Neuronal stem cell (in vitro differentiated cells): ENCODE data around the gene SEC61B.

Experiments
- DNase-seq: peaks from one replicate; pipeline ENCODE4 v3.0.0-alpha.2; 2013; ENCODE audit warnings: low spot score
- H2AFZ ChIP-seq: one replicate; pipeline ENCODE4 v1.6.1; 2013; ENCODE audit warnings: mild to moderate bottlenecking, low read length, inconsistent platforms
- H2AK5ac ChIP-seq: 2 replicates; pipeline ENCODE4 v1.6.1; 2013; ENCODE audit warnings: low read depth, mild to moderate bottlenecking, inconsistent platforms, low read length, moderate library complexity, mixed read lengths
- H2BK120ac ChIP-seq: 2 replicates; pipeline ENCODE4 v1.6.1; 2013; ENCODE audit warnings: low read depth, mild to moderate bottlenecking, inconsistent platforms, low read length, moderate library complexity, mixed read lengths
- H2BK12ac ChIP-seq: one replicate; pipeline ENCODE4 v1.6.1; 2013; ENCODE audit warnings: low read length, inconsistent platforms
- H2BK15ac ChIP-seq: 2 replicates; pipeline ENCODE4 v1.6.1; 2013; ENCODE audit warnings: mild to moderate bottlenecking, low read length, inconsistent platforms, mixed read lengths
- H2BK5ac ChIP-seq: one replicate; pipeline ENCODE4 v1.6.1; 2013; ENCODE audit warnings: inconsistent platforms, mild to moderate bottlenecking, low read length, moderate library complexity
- H3K14ac ChIP-seq: one replicate; pipeline ENCODE4 v1.6.1; 2013; ENCODE audit warnings: low read length, inconsistent platforms
- H3K18ac ChIP-seq: 2 replicates; pipeline ENCODE4 v1.6.1; 2013; ENCODE audit warnings: low read length, inconsistent platforms
- H3K23ac ChIP-seq: 2 replicates; pipeline ENCODE4 v1.6.1; 2013; ENCODE audit warnings: low read depth, mild to moderate bottlenecking, mixed read lengths, low read length, inconsistent platforms; ENCODE audit not compliant: poor library complexity
- H3K27ac ChIP-seq: replicated peaks from 3 replicates; pipeline ENCODE4 v1.5.1; 2013; ENCODE audit warnings: low read length, inconsistent platforms
- H3K27me3 ChIP-seq, 3 experiments: 2 replicates each; pipeline ENCODE4 v1.6.1; 2013; ENCODE audit warnings: low read length in 3 of 3, mild to moderate bottlenecking in 2 of 3, inconsistent platforms in 1 of 3, low read depth in 1 of 3, mixed read lengths in 1 of 3, moderate library complexity in 1 of 3; ENCODE audit not compliant: control insufficient read depth in 3 of 3, insufficient read depth in 3 of 3
- H3K36me3 ChIP-seq, 2 donors: replicated peaks in 1 of 2; 2 replicates each; pipeline ENCODE4 v1.6.1; 2013; ENCODE audit warnings: low read length in 2 of 2; ENCODE audit not compliant: control insufficient read depth in 2 of 2, insufficient read depth in 2 of 2
- H3K4ac ChIP-seq: 2 replicates; pipeline ENCODE4 v1.6.1; 2013; ENCODE audit warnings: inconsistent platforms, mild to moderate bottlenecking, low read length, moderate library complexity
- H3K4me1 ChIP-seq, 2 donors: 1 replicate in 1 of 2; 2 replicates in 1 of 2; pipeline ENCODE4 v1.6.1; 2013; ENCODE audit warnings: low read length in 2 of 2, low read depth in 1 of 2; ENCODE audit not compliant: control insufficient read depth in 2 of 2, insufficient read depth in 1 of 2
- H3K4me2 ChIP-seq: one replicate; pipeline ENCODE4 v1.6.1; 2013; ENCODE audit warnings: mild to moderate bottlenecking, low read length, inconsistent platforms; ENCODE audit not compliant: insufficient read depth, poor library complexity, severe bottlenecking
- H3K4me3 ChIP-seq, 2 donors: 2 replicates each; pipeline ENCODE4 v1.5.1; 2013; ENCODE audit warnings: low read length in 2 of 2, mild to moderate bottlenecking in 2 of 2, inconsistent platforms in 1 of 2, moderate library complexity in 1 of 2
- H3K79me1 ChIP-seq: one replicate; pipeline ENCODE4 v1.6.1; 2013; ENCODE audit warnings: low read depth, mild to moderate bottlenecking, inconsistent platforms, low read length, moderate library complexity
- H3K9ac ChIP-seq: one replicate; pipeline ENCODE4 v1.6.1; 2013; ENCODE audit warnings: mild to moderate bottlenecking, low read depth, low read length, inconsistent platforms; ENCODE audit not compliant: poor library complexity
- H3K9me3 ChIP-seq, 2 donors: replicated peaks in 1 of 2; 2 replicates each; pipeline versions ENCODE3 to v1.6.1; 2013; ENCODE audit warnings: low read length in 2 of 2, mild to moderate bottlenecking in 2 of 2, inconsistent platforms in 1 of 2, low read depth in 1 of 2, mixed read lengths in 1 of 2, moderate library complexity in 1 of 2; ENCODE audit not compliant: control insufficient read depth in 2 of 2, insufficient read depth in 1 of 2
- H4K8ac ChIP-seq: one replicate; pipeline ENCODE4 v1.6.1; 2013; ENCODE audit warnings: low read depth, mild to moderate bottlenecking, inconsistent platforms, low read length, moderate library complexity
- H4K91ac ChIP-seq: one replicate; pipeline ENCODE4 v1.6.1; 2013; ENCODE audit warnings: low read length, low read depth, mild to moderate bottlenecking, inconsistent platforms; ENCODE audit not compliant: poor library complexity
- WGBS, 2 donors: extraction: QIAGEN DNeasy Blood & Tissue Kit; methylation state at CpG; one replicate each; pipeline ENCODE4 v1.1.7; 2013; ENCODE audit warnings: missing lambda C conversion rate in 2 of 2, mixed read lengths in 1 of 2; ENCODE audit not compliant: insufficient read length in 2 of 2, insufficient replicate concordance in 1 of 2; ENCODE audit errors: extremely low coverage in 2 of 2; 5-methylcytosine and 5-hydroxymethylcytosine counted together

Gene SEC61B

GRCh38 chr9:99184110-99184474 lies 38.0 kb upstream of the SEC61B start:
- Histone ChIP-seq H3K79me1 (no peaks in the 10 kb centered on the region), H2AK5ac (peak overlapping the region; percentile 34), H3K14ac (no peak overlapping the region), H3K23ac (no peak overlapping the region), H2BK15ac (peak overlapping the region; percentile 56), H4K8ac (no peak overlapping the region), H3K4me2 (no peak overlapping the region), H3K4me1 (peaks cover 3 to 7% of the 10 kb centered on the region in 2 donors), H3K4ac (no peak overlapping the region), H2AFZ (peak overlapping the region; percentile 90), H2BK12ac (peak overlapping the region; percentile 25), H3K4me3 (no peak overlapping the region), H3K27me3 (peaks cover 0 to 23% (median 0%) of the 10 kb centered on the region in 3 experiments), H3K27ac (no peak overlapping the region), H2BK120ac (no peak overlapping the region), H2BK5ac (no peak overlapping the region), H3K9me3 (no peaks in the 10 kb centered on the region), H3K36me3 (no peaks in the 10 kb centered on the region), H3K18ac (peak overlapping the region; percentile 49), H3K9ac (no peak overlapping the region), H4K91ac (no peak overlapping the region)
- no CpG with 5 or more reads among the region's 10 CpGs for WGBS, 2 donors
- DNase-seq = no peak

DNA sequence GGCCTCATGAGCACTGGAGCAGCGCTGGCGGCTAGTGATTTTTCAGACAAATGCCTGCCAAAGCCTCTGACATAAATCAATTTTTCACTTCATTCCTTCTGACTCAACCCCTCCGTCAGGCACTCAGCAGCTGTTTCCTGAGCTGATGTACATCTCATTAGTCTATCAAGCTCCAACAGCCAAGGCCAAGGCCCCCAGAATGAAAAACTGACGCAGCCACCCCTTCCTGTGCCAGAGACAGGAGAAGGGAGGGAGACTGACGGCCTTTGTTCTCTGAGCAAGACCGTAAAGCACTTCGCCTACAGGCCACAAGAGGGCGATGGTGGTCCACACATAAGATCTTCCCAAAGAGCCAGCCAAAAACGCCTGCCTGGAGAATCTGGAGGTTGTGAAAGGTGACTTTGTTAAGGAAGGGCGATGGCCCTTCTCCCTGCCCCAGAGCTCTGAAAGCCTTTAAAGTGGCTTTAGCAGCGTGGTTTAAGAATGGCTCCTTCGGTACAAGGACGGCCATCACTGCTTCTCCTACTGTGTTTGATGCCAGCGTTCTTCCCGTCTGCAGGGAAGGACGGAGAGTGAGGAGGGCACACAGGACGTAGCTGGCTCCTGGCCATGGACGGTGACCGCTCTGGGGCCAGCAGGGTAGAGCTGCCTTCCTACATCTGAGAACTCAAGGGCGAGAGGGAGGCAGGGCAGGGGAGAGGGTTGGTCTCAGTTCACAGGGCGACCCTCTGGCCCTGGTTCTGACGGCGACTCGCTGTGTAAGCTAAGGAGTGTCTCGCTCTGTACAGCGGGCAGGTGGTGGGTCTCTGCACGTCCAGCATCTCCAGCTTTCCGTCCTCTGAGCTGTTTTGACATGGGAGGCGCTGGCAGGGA lies 37.4 kb upstream of the SEC61B start:
- Histone ChIP-seq H4K91ac (peak overlapping the region; percentile 88), H2BK120ac (no peak overlapping the region), H3K4me1 (peaks cover 3 to 7% of the 10 kb centered on the region in 2 donors), H3K36me3 (no peaks in the 10 kb centered on the region), H3K27me3 (peaks cover 0 to 23% (median 0%) of the 10 kb centered on the region in 3 experiments), H3K14ac (peak overlapping the region; percentile 82), H3K9ac (peak overlapping the region; percentile 45), H2AFZ (peak overlapping the region; percentile 90), H2BK12ac (peak overlapping the region; percentile 99), H2BK5ac (peak overlapping the region; percentile 69), H3K79me1 (no peaks in the 10 kb centered on the region), H3K27ac (no peak overlapping the region), H3K18ac (peak overlapping the region; percentile 89), H2AK5ac (peak overlapping the region; percentile 84), H4K8ac (peak overlapping the region; percentile 99), H3K9me3 (no peaks in the 10 kb centered on the region), H3K4me3 (no peak overlapping the region), H2BK15ac (peak overlapping the region; percentile 95), H3K4ac (peak overlapping the region; percentile 61), H3K23ac (peak overlapping the region; percentile 82), H3K4me2 (no peak overlapping the region)
- DNase-seq = peak; percentile 89
- WGBS, 2 donors = no CpG with 5 or more reads among the region's 29 CpGs

DNA sequence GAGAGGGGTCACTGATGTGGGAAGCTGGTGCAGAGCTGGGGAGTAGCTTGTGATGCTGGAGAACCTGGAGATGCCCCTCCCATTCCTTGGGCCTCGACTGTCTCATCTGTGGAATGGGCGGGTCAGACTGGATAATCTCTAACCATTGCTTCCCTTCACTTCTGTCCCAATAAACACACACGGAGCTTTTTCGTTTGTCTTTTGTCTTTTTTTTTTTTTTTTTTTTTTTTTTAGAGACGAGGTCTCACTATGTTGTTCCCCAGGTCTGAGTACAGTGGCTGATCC lies 36.8 kb upstream of the SEC61B start:
- peak overlapping the region; percentile 99 for H2BK12ac ChIP-seq
- H3K4ac ChIP-seq = no peak overlapping the region
- H3K36me3 ChIP-seq = no peaks in the 10 kb centered on the region
- no peak overlapping the region for H2BK120ac ChIP-seq
- no CpG with 5 or more reads among the region's 5 CpGs for WGBS, 2 donors
- no peak overlapping the region for H3K4me3 ChIP-seq
- peak overlapping the region; percentile 84 for H2AK5ac ChIP-seq
- no peak overlapping the region for H4K91ac ChIP-seq
- H3K4me1 ChIP-seq = peaks cover 3 to 7% of the 10 kb centered on the region in 2 donors
- peak overlapping the region; percentile 95 for H2BK15ac ChIP-seq
- H4K8ac ChIP-seq = no peak overlapping the region
- H2AFZ ChIP-seq = peak overlapping the region; percentile 90
- H3K27me3 ChIP-seq = peaks cover 0 to 22% (median 0%) of the 10 kb centered on the region in 3 experiments
- no peak overlapping the region for H3K14ac ChIP-seq
- H3K18ac ChIP-seq = peak overlapping the region; percentile 89
- H3K23ac ChIP-seq = peak overlapping the region; percentile 82
- peak overlapping the region; percentile 69 for H2BK5ac ChIP-seq
- no peaks in the 10 kb centered on the region for H3K79me1 ChIP-seq
- no peaks in the 10 kb centered on the region for H3K9me3 ChIP-seq
- no peak overlapping the region for H3K4me2 ChIP-seq
- no peak overlapping the region for H3K9ac ChIP-seq
- no peak overlapping the region for H3K27ac ChIP-seq
- no peak for DNase-seq

- Histone ChIP-seq H4K8ac (peak overlapping the region; percentile 5), H3K14ac (peak overlapping the region; percentile 25), H3K4ac (no peak overlapping the region), H3K9ac (no peak overlapping the region), H3K27me3 (peaks cover 0 to 23% (median 0%) of the 10 kb centered on the region in 3 experiments), H2BK120ac (no peak overlapping the region), H3K18ac (no peak overlapping the region), H3K4me2 (no peak overlapping the region), H3K79me1 (no peaks in the 10 kb centered on the region), H3K23ac (no peak overlapping the region), H2AFZ (no peak overlapping the region), H3K36me3 (no peaks in the 10 kb centered on the region), H2BK12ac (peak overlapping the region; percentile 31), H2AK5ac (no peak overlapping the region), H3K4me1 (peaks cover 3 to 4% of the 10 kb centered on the region in 2 donors), H3K27ac (no peak overlapping the region), H4K91ac (no peak overlapping the region), H3K4me3 (no peak overlapping the region), H2BK5ac (no peak overlapping the region), H3K9me3 (no peaks in the 10 kb centered on the region), H2BK15ac (peak overlapping the region; percentile 32)
- no peak for DNase-seq
- WGBS, 2 donors = no CpG with 5 or more reads among the region's 5 CpGs
These were observed 36.1 kb upstream of the SEC61B start for GRCh38 chr9:99185934-99186333.
